K562 (cell line): ENCODE measurements around the gene TXNIP. TPM values are rescaled to one million over a fixed set of nuclear protein-coding genes. Genes with fewer than 3 reads are reported as not detected.
A peak's percentile ranks its signal among the peaks of the same experiment; 100 is the strongest.

ENCODE experiments used
- BRD4 ChIP-seq: fragments of 200-600 bp; sonication (generic); IDR thresholded peaks from 2 replicates; pipeline ENCODE4 v1.6.1; 2017; ENCODE audit warnings: inconsistent platforms
- FOSL1 ChIP-seq: fragments of 200-800 bp; sonication (Bioruptor generic); conservative IDR thresholded peaks from 2 replicates; pipeline ENCODE4 v1.6.1; 2016; ENCODE audit warnings: missing genetic modification characterization, missing compliant biosample characterization
- MAZ ChIP-seq, 2 experiments: fragments of 450-650 bp in 1 of 2; sonication (generic) in 1 of 2; formaldehyde crosslinking; IDR thresholded peaks in 1 of 2; conservative IDR thresholded peaks in 1 of 2; 2 replicates each; pipeline versions ENCODE4 v1.4.0 to v1.5.0; 2020; ENCODE audit warnings: mild to moderate bottlenecking in 1 of 2, missing genetic modification reagents in 1 of 2
- RBM22 ChIP-seq: fragments of 200-400 bp; formaldehyde crosslinking; IDR thresholded peaks from 2 replicates; pipeline ENCODE4 v1.6.1; 2018; ENCODE audit warnings: low read length, low read depth; ENCODE audit not compliant: poor library complexity, severe bottlenecking
- TEAD4 ChIP-seq, 2 experiments: sonication (generic) in 1 of 2; formaldehyde crosslinking in 1 of 2; IDR thresholded peaks; 2 replicates each; pipeline versions ENCODE4 v1.6.1 to v1.8.0; 2012 to 2022; ENCODE audit warnings: borderline replicate concordance in 1 of 2, inconsistent platforms in 1 of 2, low read length in 1 of 2, mild to moderate bottlenecking in 1 of 2, missing genetic modification reagents in 1 of 2
- ZNF197 ChIP-seq: fragments of 200-800 bp; sonication (Bioruptor generic); IDR thresholded peaks from 2 replicates; pipeline ENCODE4 v1.6.1; 2016; ENCODE audit warnings: low read depth, missing genetic modification characterization, missing compliant biosample characterization
- ZNF232 ChIP-seq: sonication (generic); formaldehyde crosslinking; IDR thresholded peaks from 2 replicates; pipeline ENCODE4 v1.8.0; 2022; ENCODE audit warnings: mild to moderate bottlenecking, missing genetic modification reagents
- ZNF518B ChIP-seq: fragments of 250-450 bp; sonication (Bioruptor Pico); IDR thresholded peaks from 2 replicates; pipeline ENCODE4 v1.5.0; 2021; ENCODE audit warnings: mild to moderate bottlenecking, moderate library complexity
- ZNF584 ChIP-seq: fragments of 200-800 bp; sonication (Bioruptor generic); IDR thresholded peaks from 2 replicates; pipeline ENCODE4 v1.6.1; 2016; ENCODE audit warnings: low read depth, mild to moderate bottlenecking, missing genetic modification characterization, missing compliant biosample characterization
- polyA plus RNA-seq, 8 experiments: library from polyadenylated mRNA; depleted of rRNA in 4 of 8; stranded (reverse) in 5 of 8; unstranded in 3 of 8; fragments of >200 nt; fragmentation: Nextera tagmentation in 2 of 8; fragmentation: Illumina TruSeq in 1 of 8; extraction: Ambion mirVana in 2 of 8; extraction: Trizol in 1 of 8; gene quantifications; 2 replicates each; pipeline versions ENCODE4 v1.2.1 to v1.2.3, GENCODE V29; 2011 to 2014; ENCODE audit warnings: inconsistent platforms in 1 of 8, missing spikeins in 1 of 8
- total RNA-seq, 7 experiments: library from RNA; depleted of rRNA in 6 of 7; stranded (reverse); fragments of >200 nt in 6 of 7; fragmentation: Illumina TruSeq in 2 of 7; extraction: Trizol in 2 of 7; gene quantifications; 2 replicates each; pipeline versions ENCODE4 v1.2.1 to v1.2.3, GENCODE V29; 2011 to 2021; ENCODE audit warnings: low replicate concordance in 1 of 7
- TF ChIP-seq, protein P1 (sequence below): sonication (generic); formaldehyde crosslinking; IDR thresholded peaks from 2 replicates; pipeline ENCODE4 v1.8.0; 2022; ENCODE audit warnings: mild to moderate bottlenecking, missing genetic modification reagents
- TF ChIP-seq, protein P2 (sequence below), 2 experiments: fragments of 150-350 bp in 1 of 2; IDR thresholded peaks; 2 replicates each; pipeline ENCODE4 v1.6.1; 2012 to 2016; ENCODE audit warnings: low read depth in 2 of 2, low read length in 2 of 2, mild to moderate bottlenecking in 1 of 2, moderate library complexity in 1 of 2
- TF ChIP-seq, protein P3 (sequence below): fragments of 200-400 bp; formaldehyde crosslinking; IDR thresholded peaks from 2 replicates; pipeline ENCODE4 v1.6.1; 2017; ENCODE audit warnings: mild to moderate bottlenecking, low read depth, low read length, moderate library complexity
- TF ChIP-seq, protein P4 (sequence below): fragments of 450-650 bp; conservative IDR thresholded peaks from 2 replicates; pipeline ENCODE4 v1.6.1; 2016; ENCODE audit warnings: missing genetic modification characterization, low read depth, mild to moderate bottlenecking, missing compliant biosample characterization, moderate library complexity

Gene TXNIP
- total and polyA plus RNA-seq, 9 of the 15 experiments (the other 6 are each of a cell fraction or from before 2014, with no cell fraction given), result 120 to 499 (median 257) TPM

DNA sequence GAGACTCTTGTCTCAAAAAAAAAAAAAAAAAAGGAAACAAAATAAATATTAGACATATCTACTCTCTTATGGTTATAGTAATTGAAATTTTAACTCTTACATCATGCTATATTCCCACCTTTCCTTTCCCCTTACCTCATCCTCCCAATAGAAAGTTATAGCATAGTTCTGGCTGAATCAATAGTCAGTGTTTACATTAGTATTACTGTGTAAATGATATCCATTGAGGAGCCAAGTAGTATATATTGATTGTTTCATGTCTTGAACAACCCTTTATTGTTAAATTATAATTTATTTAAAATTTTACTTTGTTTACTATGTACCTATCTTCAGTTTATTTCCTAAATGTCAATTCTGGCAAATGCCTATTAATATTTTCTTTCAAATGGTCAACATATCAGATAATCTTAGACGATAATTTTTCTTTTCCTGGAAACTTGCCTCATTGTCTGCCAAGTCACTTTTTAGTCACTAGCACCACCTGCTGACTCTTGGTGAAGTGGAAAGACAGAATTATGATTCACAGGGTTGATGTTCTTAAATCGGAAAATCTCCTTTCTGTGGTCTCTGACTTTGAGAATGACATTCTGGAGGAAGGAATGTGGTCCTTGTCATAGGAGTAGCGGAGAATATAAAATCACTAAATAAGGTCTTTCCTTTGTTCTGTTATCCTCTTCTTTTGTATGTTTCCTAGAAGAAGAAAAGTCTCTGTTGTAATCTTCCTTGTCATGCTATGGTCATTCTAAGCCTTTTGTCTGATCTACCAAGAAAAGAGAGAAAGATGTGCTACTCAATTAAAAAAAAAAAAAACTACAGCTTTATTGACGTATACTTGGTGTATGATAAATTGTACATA is 16.6 kb upstream of the TXNIP start (continued):
- TF ChIP-seq MAZ (CRISPR knock-in tag; conservative IDR thresholded peaks at IDR 0.05 in 1 of 2, IDR thresholded peaks at IDR 0.05 in 1 of 2) (peak in 1 of 2 experiments; percentile 56; a peak in 1 of 4 replicates), RBM22 (no peak), ZNF584 (CRISPR knock-in tag) (no peak), ZNF232 (CRISPR knock-in tag) (no peak), TEAD4 (IDR thresholded peaks at IDR 0.05; ENCODE audit: low read length) (peak; percentile 32; the same call in 1 of the 2 replicates), TEAD4 (CRISPR knock-in tag; IDR thresholded peaks at IDR 0.05; ENCODE audit: borderline replicate concordance) (no peak), ZNF518B (CRISPR knock-in tag) (no peak), BRD4 (no peak), ZNF197 (CRISPR knock-in tag) (no peak), FOSL1 (tag) (peak; percentile 76)
- TF ChIP-seq, protein P1, sequence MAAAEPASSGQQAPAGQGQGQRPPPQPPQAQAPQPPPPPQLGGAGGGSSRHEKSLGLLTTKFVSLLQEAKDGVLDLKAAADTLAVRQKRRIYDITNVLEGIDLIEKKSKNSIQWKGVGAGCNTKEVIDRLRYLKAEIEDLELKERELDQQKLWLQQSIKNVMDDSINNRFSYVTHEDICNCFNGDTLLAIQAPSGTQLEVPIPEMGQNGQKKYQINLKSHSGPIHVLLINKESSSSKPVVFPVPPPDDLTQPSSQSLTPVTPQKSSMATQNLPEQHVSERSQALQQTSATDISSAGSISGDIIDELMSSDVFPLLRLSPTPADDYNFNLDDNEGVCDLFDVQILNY (CRISPR knock-in tag), result no peak
- TF ChIP-seq, protein P2, sequence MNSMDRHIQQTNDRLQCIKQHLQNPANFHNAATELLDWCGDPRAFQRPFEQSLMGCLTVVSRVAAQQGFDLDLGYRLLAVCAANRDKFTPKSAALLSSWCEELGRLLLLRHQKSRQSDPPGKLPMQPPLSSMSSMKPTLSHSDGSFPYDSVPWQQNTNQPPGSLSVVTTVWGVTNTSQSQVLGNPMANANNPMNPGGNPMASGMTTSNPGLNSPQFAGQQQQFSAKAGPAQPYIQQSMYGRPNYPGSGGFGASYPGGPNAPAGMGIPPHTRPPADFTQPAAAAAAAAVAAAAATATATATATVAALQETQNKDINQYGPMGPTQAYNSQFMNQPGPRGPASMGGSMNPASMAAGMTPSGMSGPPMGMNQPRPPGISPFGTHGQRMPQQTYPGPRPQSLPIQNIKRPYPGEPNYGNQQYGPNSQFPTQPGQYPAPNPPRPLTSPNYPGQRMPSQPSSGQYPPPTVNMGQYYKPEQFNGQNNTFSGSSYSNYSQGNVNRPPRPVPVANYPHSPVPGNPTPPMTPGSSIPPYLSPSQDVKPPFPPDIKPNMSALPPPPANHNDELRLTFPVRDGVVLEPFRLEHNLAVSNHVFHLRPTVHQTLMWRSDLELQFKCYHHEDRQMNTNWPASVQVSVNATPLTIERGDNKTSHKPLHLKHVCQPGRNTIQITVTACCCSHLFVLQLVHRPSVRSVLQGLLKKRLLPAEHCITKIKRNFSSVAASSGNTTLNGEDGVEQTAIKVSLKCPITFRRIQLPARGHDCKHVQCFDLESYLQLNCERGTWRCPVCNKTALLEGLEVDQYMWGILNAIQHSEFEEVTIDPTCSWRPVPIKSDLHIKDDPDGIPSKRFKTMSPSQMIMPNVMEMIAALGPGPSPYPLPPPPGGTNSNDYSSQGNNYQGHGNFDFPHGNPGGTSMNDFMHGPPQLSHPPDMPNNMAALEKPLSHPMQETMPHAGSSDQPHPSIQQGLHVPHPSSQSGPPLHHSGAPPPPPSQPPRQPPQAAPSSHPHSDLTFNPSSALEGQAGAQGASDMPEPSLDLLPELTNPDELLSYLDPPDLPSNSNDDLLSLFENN (IDR thresholded peaks at IDR 0.05; ENCODE audit: low read depth in 2 of 2, low read length in 2 of 2), result no peak
- TF ChIP-seq, protein P3, sequence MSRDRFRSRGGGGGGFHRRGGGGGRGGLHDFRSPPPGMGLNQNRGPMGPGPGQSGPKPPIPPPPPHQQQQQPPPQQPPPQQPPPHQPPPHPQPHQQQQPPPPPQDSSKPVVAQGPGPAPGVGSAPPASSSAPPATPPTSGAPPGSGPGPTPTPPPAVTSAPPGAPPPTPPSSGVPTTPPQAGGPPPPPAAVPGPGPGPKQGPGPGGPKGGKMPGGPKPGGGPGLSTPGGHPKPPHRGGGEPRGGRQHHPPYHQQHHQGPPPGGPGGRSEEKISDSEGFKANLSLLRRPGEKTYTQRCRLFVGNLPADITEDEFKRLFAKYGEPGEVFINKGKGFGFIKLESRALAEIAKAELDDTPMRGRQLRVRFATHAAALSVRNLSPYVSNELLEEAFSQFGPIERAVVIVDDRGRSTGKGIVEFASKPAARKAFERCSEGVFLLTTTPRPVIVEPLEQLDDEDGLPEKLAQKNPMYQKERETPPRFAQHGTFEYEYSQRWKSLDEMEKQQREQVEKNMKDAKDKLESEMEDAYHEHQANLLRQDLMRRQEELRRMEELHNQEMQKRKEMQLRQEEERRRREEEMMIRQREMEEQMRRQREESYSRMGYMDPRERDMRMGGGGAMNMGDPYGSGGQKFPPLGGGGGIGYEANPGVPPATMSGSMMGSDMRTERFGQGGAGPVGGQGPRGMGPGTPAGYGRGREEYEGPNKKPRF, result no peak
- TF ChIP-seq, protein P4, sequence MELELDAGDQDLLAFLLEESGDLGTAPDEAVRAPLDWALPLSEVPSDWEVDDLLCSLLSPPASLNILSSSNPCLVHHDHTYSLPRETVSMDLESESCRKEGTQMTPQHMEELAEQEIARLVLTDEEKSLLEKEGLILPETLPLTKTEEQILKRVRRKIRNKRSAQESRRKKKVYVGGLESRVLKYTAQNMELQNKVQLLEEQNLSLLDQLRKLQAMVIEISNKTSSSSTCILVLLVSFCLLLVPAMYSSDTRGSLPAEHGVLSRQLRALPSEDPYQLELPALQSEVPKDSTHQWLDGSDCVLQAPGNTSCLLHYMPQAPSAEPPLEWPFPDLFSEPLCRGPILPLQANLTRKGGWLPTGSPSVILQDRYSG (tag), result no peak
